H1 (cell line): ENCODE measurements around the gene LHX5. TPM values are rescaled to one million over a fixed set of nuclear protein-coding genes. Genes with fewer than 3 reads are reported as not detected.

ENCODE experiments used
- EGR1 ChIP-seq: IDR thresholded peaks from 2 replicates; pipeline ENCODE4 v1.6.1; 2011; ENCODE audit warnings: low read depth, low read length, borderline replicate concordance
- GTF2F1 ChIP-seq: IDR thresholded peaks from 2 replicates; pipeline ENCODE4 v1.6.1; 2012; ENCODE audit warnings: low read depth, low read length, improper control_type of control experiment, borderline replicate concordance
- SP1 ChIP-seq: IDR thresholded peaks from 2 replicates; pipeline ENCODE4 v1.6.1; 2011; ENCODE audit warnings: low read depth, low read length
- YY1 ChIP-seq: IDR thresholded peaks from 2 replicates; pipeline ENCODE4 v1.6.1; 2011; ENCODE audit warnings: low read depth, mild to moderate bottlenecking, low read length
- polyA plus RNA-seq, 7 experiments: library from polyadenylated mRNA; depleted of rRNA in 3 of 7; stranded (reverse) in 5 of 7; unstranded in 2 of 7; fragments of >200 nt in 5 of 7; fragments of 200-250 nt in 2 of 7; gene quantifications; 1 replicate in 5 of 7; 2 replicates in 1 of 7; 4 replicates in 1 of 7; pipeline versions ENCODE4 v1.2.1 to v1.2.3, GENCODE V29; 2011 to 2013; ENCODE audit warnings: missing spikeins in 2 of 7, mixed read lengths in 2 of 7
- total RNA-seq: library from RNA; stranded (reverse); fragmentation: NEBNext Ultra II Directional; extraction: Animal tissue kit (Norgen Biotek cat#: 25700); gene quantifications from 2 replicates; pipeline ENCODE4 v1.2.1, GENCODE V29; 2021

The LHX5 gene
- total and polyA plus RNA-seq, 2 of the 8 experiments (the other 6 are each of a cell fraction or from before 2014, with no cell fraction given), result 0.47 to 1.1 TPM

- 0 out of 2 replicates have a peak, but pooled peaks have one; percentile 7 for TF ChIP-seq YY1
- TF ChIP-seq EGR1, result peak; percentile 90
- no peak for TF ChIP-seq GTF2F1
- 0 out of 2 replicates have a peak, but pooled peaks have one; percentile 8 for TF ChIP-seq SP1
Observed at GRCh38 chr12:113425960-113426453, 45.7 kb downstream of the LHX5 start (continued).
